ENCODE results near the gene CCDC33.

CCDC33 gene

GRCh38 chr15:74259292-74259648 is 23.1 kb downstream of the CCDC33 start:
- POLR2A ChIA-PET, result no interaction called here
- H3K36me3 ChIP-seq (ENCODE audit: control insufficient read depth in 2 of 2, insufficient read depth in 1 of 2, low read length in 2 of 2), result no peaks in the 10 kb centered on the region
- TF ChIP-seq KLF17 (tag by site-specific recombination; IDR thresholded peaks at IDR 0.05) (no peak), ZNF398 (tag by site-specific recombination; IDR thresholded peaks at IDR 0.05) (peak; percentile 53), ZNF341 (tag by site-specific recombination; IDR thresholded peaks at IDR 0.05; ENCODE audit: low read depth) (0 out of 2 replicates have a peak, but pooled peaks have one; percentile 35)
- H3K4me3 ChIP-seq (ENCODE audit: low read depth, low read length), result no peak overlapping the region
- H3K4me1 ChIP-seq (ENCODE audit: control insufficient read depth, insufficient read depth, low read length), result no peaks in the 10 kb centered on the region
- H3K27ac ChIP-seq (ENCODE audit: extremely low read depth, low read depth, low read length), result no peak overlapping the region
- H3K9me3 ChIP-seq (ENCODE audit: control insufficient read depth, insufficient read depth, low read depth, low read length), result no peaks in the 10 kb centered on the region
- CTCF ChIA-PET, result no interaction called here

GRCh38 chr15:74259821-74260607 is 23.9 kb downstream of the CCDC33 start:
- POLR2A ChIA-PET, result no interaction called here
- no peaks in the 10 kb centered on the region for H3K4me1 ChIP-seq (ENCODE audit: control insufficient read depth, insufficient read depth, low read length)
- CTCF ChIA-PET, result interaction anchor here (0.7 kb wide), 1 partner anchor 62 kb away, joined by 3 read pairs; no protein-coding TSS in a partner anchor
- no peak overlapping the region for H3K4me3 ChIP-seq (ENCODE audit: low read depth, low read length)
- H3K9me3 ChIP-seq (ENCODE audit: control insufficient read depth, insufficient read depth, low read depth, low read length), result no peaks in the 10 kb centered on the region
- H3K27ac ChIP-seq (ENCODE audit: extremely low read depth, low read depth, low read length), result no peak overlapping the region
- no peaks in the 10 kb centered on the region for H3K36me3 ChIP-seq (ENCODE audit: control insufficient read depth in 2 of 2, insufficient read depth in 1 of 2, low read length in 2 of 2)
- TF ChIP-seq HOXD13 (CRISPR knock-in tag; IDR thresholded peaks at IDR 0.05; ENCODE audit: borderline replicate concordance) (no peak), ZBTB10 (tag by site-specific recombination; IDR thresholded peaks at IDR 0.05) (no peak), ZNF16 (tag by site-specific recombination; IDR thresholded peaks at IDR 0.05; ENCODE audit: low read depth) (no peak), MEIS1 (CRISPR knock-in tag; IDR thresholded peaks at IDR 0.05; ENCODE audit: borderline replicate concordance) (no peak), PRDM2 (tag by site-specific recombination; IDR thresholded peaks at IDR 0.05; ENCODE audit: borderline replicate concordance) (no peak), ZNF18 (tag by site-specific recombination; IDR thresholded peaks at IDR 0.05) (no peak), ZNF830 (tag by site-specific recombination; IDR thresholded peaks at IDR 0.05; ENCODE audit: low read depth) (no peak), ZNF426 (tag by site-specific recombination; IDR thresholded peaks at IDR 0.05) (no peak), PRDM10 (tag by site-specific recombination; IDR thresholded peaks at IDR 0.05) (peak; percentile 50), ZNF530 (tag by site-specific recombination; IDR thresholded peaks at IDR 0.05; ENCODE audit: low read depth) (no peak), ZNF155 (tag by site-specific recombination; IDR thresholded peaks at IDR 0.05) (no peak), ZNF341 (tag by site-specific recombination; IDR thresholded peaks at IDR 0.05; ENCODE audit: low read depth) (no peak), KLF1 (tag by site-specific recombination; IDR thresholded peaks at IDR 0.05) (no peak)
